ENCODE measurements around the gene CAPN8. TPM values are rescaled to one million over a fixed set of nuclear protein-coding genes. Genes with fewer than 3 reads are reported as not detected.

The CAPN8 gene
- total RNA-seq, 1 experiment from 2014 or later: 0.28 TPM

DNA sequence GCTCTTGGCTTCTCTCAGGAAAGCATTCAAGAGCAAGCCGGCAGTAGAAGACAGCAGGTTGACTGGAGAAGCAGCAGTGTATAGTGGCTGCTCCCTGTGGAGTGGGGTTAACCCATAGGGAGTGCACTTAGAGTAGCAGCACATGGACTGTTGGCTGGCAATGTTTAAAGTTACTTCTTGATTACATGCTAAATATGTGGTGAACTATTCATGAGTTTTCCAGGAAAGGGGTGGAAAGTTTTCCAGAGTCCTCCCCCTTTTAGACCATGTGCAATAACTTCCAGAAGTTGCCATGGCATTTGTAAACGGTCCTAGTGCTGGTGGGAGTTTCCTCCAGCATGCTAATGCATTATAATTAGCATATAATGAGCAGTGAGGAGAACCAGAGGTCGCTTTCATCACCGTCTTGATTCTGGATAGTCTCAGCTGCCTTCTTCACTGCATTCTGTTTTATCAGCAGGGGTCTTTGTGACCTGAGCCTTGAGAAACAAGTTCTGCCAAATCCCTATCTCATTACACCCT is 140.5 kb downstream of the CAPN8 start (continued):
- TF ChIP-seq, protein P1, sequence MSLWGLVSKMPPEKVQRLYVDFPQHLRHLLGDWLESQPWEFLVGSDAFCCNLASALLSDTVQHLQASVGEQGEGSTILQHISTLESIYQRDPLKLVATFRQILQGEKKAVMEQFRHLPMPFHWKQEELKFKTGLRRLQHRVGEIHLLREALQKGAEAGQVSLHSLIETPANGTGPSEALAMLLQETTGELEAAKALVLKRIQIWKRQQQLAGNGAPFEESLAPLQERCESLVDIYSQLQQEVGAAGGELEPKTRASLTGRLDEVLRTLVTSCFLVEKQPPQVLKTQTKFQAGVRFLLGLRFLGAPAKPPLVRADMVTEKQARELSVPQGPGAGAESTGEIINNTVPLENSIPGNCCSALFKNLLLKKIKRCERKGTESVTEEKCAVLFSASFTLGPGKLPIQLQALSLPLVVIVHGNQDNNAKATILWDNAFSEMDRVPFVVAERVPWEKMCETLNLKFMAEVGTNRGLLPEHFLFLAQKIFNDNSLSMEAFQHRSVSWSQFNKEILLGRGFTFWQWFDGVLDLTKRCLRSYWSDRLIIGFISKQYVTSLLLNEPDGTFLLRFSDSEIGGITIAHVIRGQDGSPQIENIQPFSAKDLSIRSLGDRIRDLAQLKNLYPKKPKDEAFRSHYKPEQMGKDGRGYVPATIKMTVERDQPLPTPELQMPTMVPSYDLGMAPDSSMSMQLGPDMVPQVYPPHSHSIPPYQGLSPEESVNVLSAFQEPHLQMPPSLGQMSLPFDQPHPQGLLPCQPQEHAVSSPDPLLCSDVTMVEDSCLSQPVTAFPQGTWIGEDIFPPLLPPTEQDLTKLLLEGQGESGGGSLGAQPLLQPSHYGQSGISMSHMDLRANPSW (CRISPR knock-in tag; conservative IDR thresholded peaks at IDR 0.05; ENCODE audit: low read depth): no peak
- TF ChIP-seq, protein P2, sequence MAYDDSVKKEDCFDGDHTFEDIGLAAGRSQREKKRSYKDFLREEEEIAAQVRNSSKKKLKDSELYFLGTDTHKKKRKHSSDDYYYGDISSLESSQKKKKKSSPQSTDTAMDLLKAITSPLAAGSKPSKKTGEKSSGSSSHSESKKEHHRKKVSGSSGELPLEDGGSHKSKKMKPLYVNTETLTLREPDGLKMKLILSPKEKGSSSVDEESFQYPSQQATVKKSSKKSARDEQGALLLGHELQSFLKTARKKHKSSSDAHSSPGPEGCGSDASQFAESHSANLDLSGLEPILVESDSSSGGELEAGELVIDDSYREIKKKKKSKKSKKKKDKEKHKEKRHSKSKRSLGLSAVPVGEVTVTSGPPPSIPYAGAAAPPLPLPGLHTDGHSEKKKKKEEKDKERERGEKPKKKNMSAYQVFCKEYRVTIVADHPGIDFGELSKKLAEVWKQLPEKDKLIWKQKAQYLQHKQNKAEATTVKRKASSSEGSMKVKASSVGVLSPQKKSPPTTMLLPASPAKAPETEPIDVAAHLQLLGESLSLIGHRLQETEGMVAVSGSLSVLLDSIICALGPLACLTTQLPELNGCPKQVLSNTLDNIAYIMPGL (CRISPR knock-in tag; IDR thresholded peaks at IDR 0.05): no peak
- TF ChIP-seq ZNF317 (CRISPR knock-in tag; IDR thresholded peaks at IDR 0.05; ENCODE audit: borderline replicate concordance, low read depth): no peak

DNA sequence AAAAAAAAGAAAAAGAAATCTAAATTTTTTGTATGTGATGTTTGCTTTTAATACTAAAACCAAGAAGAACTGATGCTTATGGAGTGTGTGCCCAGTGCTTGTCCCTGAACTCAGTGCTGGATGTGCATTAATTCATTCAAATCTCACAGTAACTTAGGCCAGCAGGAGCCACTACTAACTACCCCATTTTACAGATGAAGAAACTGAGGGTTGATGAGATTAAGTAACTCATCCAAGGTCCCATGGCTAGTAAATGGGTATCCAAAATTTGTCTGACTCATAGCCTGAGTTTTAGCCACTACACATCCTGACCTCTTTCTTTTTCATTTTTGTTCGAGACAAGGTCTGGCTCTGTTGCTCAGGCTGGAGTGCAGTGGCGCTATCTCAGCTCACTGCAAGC is 144.4 kb downstream of the CAPN8 start:
- DNase-seq (ENCODE audit: low spot score): no peak
- H3K9me3 Mint-ChIP-seq: peaks cover 29% of the 10 kb centered on the region
- CTCF ChIA-PET: interaction anchor here (1.6 kb wide), 1 partner anchor 35 kb away, joined by 4 read pairs; no protein-coding TSS in a partner anchor
- no peaks in the 10 kb centered on the region for H3K27me3 Mint-ChIP-seq (ENCODE audit: low read depth)
- POLR2A ChIA-PET: no interaction called here
- no peak overlapping the region for H3K4me3 Mint-ChIP-seq
- H3K36me3 Mint-ChIP-seq: no peaks in the 10 kb centered on the region
- peaks cover 9% of the 10 kb centered on the region for H3K4me1 Mint-ChIP-seq
- no peak overlapping the region for H3K27ac Mint-ChIP-seq
- ATAC-seq: no peak
- TF ChIP-seq CREB1 (CRISPR knock-in tag; IDR thresholded peaks at IDR 0.05): no peak
- TF ChIP-seq, protein P3, sequence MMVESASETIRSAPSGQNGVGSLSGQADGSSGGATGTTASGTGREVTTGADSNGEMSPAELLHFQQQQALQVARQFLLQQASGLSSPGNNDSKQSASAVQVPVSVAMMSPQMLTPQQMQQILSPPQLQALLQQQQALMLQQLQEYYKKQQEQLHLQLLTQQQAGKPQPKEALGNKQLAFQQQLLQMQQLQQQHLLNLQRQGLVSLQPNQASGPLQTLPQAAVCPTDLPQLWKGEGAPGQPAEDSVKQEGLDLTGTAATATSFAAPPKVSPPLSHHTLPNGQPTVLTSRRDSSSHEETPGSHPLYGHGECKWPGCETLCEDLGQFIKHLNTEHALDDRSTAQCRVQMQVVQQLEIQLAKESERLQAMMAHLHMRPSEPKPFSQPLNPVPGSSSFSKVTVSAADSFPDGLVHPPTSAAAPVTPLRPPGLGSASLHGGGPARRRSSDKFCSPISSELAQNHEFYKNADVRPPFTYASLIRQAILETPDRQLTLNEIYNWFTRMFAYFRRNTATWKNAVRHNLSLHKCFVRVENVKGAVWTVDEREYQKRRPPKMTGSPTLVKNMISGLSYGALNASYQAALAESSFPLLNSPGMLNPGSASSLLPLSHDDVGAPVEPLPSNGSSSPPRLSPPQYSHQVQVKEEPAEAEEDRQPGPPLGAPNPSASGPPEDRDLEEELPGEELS (CRISPR knock-in tag; IDR thresholded peaks at IDR 0.05): no peak
- no peak for TF ChIP-seq ZNF671 (CRISPR knock-in tag; IDR thresholded peaks at IDR 0.05)
- TF ChIP-seq ZNF317 (CRISPR knock-in tag; IDR thresholded peaks at IDR 0.05; ENCODE audit: borderline replicate concordance, low read depth): no peak
- TF ChIP-seq, protein P1 (CRISPR knock-in tag; conservative IDR thresholded peaks at IDR 0.05; ENCODE audit: low read depth): no peak
- no peak for TF ChIP-seq SMAD3 (CRISPR knock-in tag; IDR thresholded peaks at IDR 0.05; ENCODE audit: borderline replicate concordance)
- TF ChIP-seq, protein P4, sequence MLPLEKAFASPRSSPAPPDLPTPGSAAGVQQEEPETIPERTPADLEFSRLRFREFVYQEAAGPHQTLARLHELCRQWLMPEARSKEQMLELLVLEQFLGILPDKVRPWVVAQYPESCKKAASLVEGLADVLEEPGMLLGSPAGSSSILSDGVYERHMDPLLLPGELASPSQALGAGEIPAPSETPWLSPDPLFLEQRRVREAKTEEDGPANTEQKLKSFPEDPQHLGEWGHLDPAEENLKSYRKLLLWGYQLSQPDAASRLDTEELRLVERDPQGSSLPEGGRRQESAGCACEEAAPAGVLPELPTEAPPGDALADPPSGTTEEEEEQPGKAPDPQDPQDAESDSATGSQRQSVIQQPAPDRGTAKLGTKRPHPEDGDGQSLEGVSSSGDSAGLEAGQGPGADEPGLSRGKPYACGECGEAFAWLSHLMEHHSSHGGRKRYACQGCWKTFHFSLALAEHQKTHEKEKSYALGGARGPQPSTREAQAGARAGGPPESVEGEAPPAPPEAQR (CRISPR knock-in tag; IDR thresholded peaks at IDR 0.05): no peak
- TF ChIP-seq, protein P5, sequence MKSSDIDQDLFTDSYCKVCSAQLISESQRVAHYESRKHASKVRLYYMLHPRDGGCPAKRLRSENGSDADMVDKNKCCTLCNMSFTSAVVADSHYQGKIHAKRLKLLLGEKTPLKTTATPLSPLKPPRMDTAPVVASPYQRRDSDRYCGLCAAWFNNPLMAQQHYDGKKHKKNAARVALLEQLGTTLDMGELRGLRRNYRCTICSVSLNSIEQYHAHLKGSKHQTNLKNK (CRISPR knock-in tag; IDR thresholded peaks at IDR 0.05): no peak
- no peak for TF ChIP-seq EMX1 (CRISPR knock-in tag; IDR thresholded peaks at IDR 0.05)
- TF ChIP-seq CREM (CRISPR knock-in tag; IDR thresholded peaks at IDR 0.05): no peak
- TF ChIP-seq, protein P6, sequence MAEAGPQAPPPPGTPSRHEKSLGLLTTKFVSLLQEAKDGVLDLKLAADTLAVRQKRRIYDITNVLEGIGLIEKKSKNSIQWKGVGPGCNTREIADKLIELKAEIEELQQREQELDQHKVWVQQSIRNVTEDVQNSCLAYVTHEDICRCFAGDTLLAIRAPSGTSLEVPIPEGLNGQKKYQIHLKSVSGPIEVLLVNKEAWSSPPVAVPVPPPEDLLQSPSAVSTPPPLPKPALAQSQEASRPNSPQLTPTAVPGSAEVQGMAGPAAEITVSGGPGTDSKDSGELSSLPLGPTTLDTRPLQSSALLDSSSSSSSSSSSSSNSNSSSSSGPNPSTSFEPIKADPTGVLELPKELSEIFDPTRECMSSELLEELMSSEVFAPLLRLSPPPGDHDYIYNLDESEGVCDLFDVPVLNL (CRISPR knock-in tag; IDR thresholded peaks at IDR 0.05; ENCODE audit: borderline replicate concordance, low read depth): no peak
- no peak for TF ChIP-seq RORB (CRISPR knock-in tag; IDR thresholded peaks at IDR 0.05)
- no peak for TF ChIP-seq ZBTB21 (CRISPR knock-in tag; IDR thresholded peaks at IDR 0.05; ENCODE audit: borderline replicate concordance)
- no peak for TF ChIP-seq OVOL2 (CRISPR knock-in tag; IDR thresholded peaks at IDR 0.05; ENCODE audit: borderline replicate concordance)
- TF ChIP-seq ZNF232 (CRISPR knock-in tag; IDR thresholded peaks at IDR 0.05): no peak
- TF ChIP-seq, protein P2 (CRISPR knock-in tag; IDR thresholded peaks at IDR 0.05): no peak
- TF ChIP-seq GTF2I (CRISPR knock-in tag; conservative IDR thresholded peaks at IDR 0.05): no peak
- TF ChIP-seq, protein P7, sequence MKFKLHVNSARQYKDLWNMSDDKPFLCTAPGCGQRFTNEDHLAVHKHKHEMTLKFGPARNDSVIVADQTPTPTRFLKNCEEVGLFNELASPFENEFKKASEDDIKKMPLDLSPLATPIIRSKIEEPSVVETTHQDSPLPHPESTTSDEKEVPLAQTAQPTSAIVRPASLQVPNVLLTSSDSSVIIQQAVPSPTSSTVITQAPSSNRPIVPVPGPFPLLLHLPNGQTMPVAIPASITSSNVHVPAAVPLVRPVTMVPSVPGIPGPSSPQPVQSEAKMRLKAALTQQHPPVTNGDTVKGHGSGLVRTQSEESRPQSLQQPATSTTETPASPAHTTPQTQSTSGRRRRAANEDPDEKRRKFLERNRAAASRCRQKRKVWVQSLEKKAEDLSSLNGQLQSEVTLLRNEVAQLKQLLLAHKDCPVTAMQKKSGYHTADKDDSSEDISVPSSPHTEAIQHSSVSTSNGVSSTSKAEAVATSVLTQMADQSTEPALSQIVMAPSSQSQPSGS (CRISPR knock-in tag; IDR thresholded peaks at IDR 0.05; ENCODE audit: borderline replicate concordance, low read depth): no peak
- TF ChIP-seq NFATC4 (CRISPR knock-in tag; IDR thresholded peaks at IDR 0.05): no peak
